Stimulated activated naive CD8-positive, alpha-beta T cell treated with anti-CD3 and anti-CD28 coated beads, Interleukin-15, Interleukin-2, amounts not matched to agents 100 ng/mL and 50 ng/mL, for 24 hours (primary cell): ENCODE measurements around the gene TTC6.

Experiments used
- H3K27ac Mint-ChIP-seq: one replicate; pipeline ENCODE4 v1.8.0; 2021; ENCODE audit warnings: mild to moderate bottlenecking, mixed read lengths
- H3K27me3 Mint-ChIP-seq: one replicate; pipeline ENCODE4 v1.8.0; 2021; ENCODE audit warnings: mixed read lengths
- H3K36me3 Mint-ChIP-seq: one replicate; pipeline ENCODE4 v1.8.0; 2021; ENCODE audit warnings: low read depth, mixed read lengths
- H3K4me1 Mint-ChIP-seq: one replicate; pipeline ENCODE4 v1.8.0; 2021; ENCODE audit warnings: low read depth, mixed read lengths
- H3K4me3 Mint-ChIP-seq: one replicate; pipeline ENCODE4 v1.8.0; 2021; ENCODE audit warnings: mild to moderate bottlenecking, mixed read lengths
- H3K9me3 Mint-ChIP-seq: one replicate; pipeline ENCODE4 v1.8.0; 2021; ENCODE audit warnings: mixed read lengths

TTC6 gene

GRCh38 chr14:37622231-37622923 is 26.9 kb downstream of the TTC6 start:
- Mint-ChIP-seq H3K4me1 (no peaks in the 10 kb centered on the region), H3K27ac (no peak overlapping the region), H3K27me3 (peaks cover 37% of the 10 kb centered on the region), H3K36me3 (no peaks in the 10 kb centered on the region), H3K9me3 (peaks cover 6% of the 10 kb centered on the region), H3K4me3 (no peak overlapping the region)

DNA sequence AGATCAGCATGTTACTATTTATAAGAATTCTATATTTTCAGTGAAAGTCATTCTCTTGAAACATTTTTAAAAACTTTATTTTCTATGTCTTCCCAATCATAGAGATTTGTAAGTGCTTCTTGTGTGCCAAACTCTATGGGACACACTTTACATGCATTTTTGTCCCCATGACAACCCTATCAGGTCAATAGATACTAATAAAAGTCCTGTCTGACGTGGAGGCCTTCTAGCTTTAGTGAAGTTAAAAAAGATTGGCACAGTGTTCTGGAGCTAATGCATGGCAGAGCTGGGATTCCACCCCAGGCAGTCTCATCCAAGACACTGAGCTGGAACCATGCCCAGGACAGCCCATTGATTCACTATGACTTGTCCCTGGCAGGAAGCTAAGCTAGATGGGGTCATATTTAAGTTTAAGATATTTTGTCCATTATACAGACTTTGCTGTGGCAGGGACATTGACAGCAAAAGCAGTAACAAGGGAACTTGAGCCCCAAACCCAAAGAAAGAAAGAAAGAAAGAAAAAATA is 28.1 kb downstream of the TTC6 start:
- no peak overlapping the region for H3K27ac Mint-ChIP-seq

DNA sequence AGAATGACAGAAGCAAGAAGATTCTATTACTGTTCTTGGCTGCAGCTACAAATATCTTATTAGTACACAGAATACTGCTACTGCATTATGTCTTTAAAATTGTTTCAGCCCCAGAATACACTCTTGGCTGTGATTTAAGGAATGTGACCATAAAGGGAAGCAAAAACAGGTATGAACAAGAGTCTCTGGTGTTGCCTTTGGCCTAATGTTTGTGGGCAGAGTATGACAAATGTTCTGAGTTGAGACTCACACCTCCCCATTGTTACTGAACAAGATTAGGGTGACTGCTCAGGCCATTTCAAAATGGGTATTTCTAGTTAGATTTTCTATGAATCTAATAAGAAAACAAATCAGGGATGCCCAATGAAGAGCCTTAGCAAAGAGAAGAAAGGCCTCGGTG is 28.5 kb downstream of the TTC6 start:
- peaks cover 2% of the 10 kb centered on the region for H3K9me3 Mint-ChIP-seq
- H3K4me1 Mint-ChIP-seq: no peaks in the 10 kb centered on the region
- H3K27me3 Mint-ChIP-seq: peaks cover 37% of the 10 kb centered on the region
- H3K4me3 Mint-ChIP-seq: no peak overlapping the region
- no peak overlapping the region for H3K27ac Mint-ChIP-seq
- H3K36me3 Mint-ChIP-seq: no peaks in the 10 kb centered on the region

More for the DNA sequence above, 28.1 kb downstream of the TTC6 start:
- no peaks in the 10 kb centered on the region for H3K4me1 Mint-ChIP-seq
- H3K4me3 Mint-ChIP-seq: no peak overlapping the region
- H3K27me3 Mint-ChIP-seq: peaks cover 37% of the 10 kb centered on the region
- H3K9me3 Mint-ChIP-seq: peaks cover 6% of the 10 kb centered on the region
- H3K36me3 Mint-ChIP-seq: no peaks in the 10 kb centered on the region

GRCh38 chr14:37625597-37626595 is 30.5 kb downstream of the TTC6 start:
- Mint-ChIP-seq H3K27ac (no peak overlapping the region), H3K36me3 (no peaks in the 10 kb centered on the region), H3K9me3 (peaks cover 6% of the 10 kb centered on the region), H3K4me3 (no peak overlapping the region), H3K27me3 (peaks cover 30% of the 10 kb centered on the region), H3K4me1 (no peaks in the 10 kb centered on the region)

DNA sequence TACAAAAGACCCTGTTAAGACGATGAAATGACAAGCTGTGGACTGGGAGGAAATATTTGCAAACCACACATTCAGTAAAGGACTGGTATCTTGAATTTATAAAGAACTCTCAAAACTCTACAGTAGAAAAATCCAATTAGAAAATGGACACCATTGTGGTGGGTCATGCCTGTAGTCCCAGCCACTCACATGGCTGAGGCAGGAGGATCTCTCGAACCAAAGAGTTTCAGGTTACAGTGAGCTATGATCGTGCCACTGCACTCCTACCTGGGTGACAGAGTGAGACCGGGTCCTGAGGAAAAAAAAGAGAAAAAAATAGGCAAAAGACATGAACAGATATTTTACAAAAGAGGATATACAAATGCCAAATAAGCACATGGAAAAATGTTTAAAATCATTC is 41.9 kb downstream of the TTC6 start:
- H3K27me3 Mint-ChIP-seq: peaks cover 5% of the 10 kb centered on the region
- peaks cover 10% of the 10 kb centered on the region for H3K9me3 Mint-ChIP-seq
- H3K27ac Mint-ChIP-seq: no peak overlapping the region
- H3K4me3 Mint-ChIP-seq: no peak overlapping the region
- no peaks in the 10 kb centered on the region for H3K36me3 Mint-ChIP-seq
- H3K4me1 Mint-ChIP-seq: no peaks in the 10 kb centered on the region

- peaks cover 10% of the 10 kb centered on the region for H3K9me3 Mint-ChIP-seq
- no peak overlapping the region for H3K27ac Mint-ChIP-seq
- H3K36me3 Mint-ChIP-seq: no peaks in the 10 kb centered on the region
- H3K4me3 Mint-ChIP-seq: no peak overlapping the region
- no peaks in the 10 kb centered on the region for H3K4me1 Mint-ChIP-seq
- peaks cover 5% of the 10 kb centered on the region for H3K27me3 Mint-ChIP-seq
These were observed 43.2 kb downstream of the TTC6 start for GRCh38 chr14:37638599-37638998.

DNA sequence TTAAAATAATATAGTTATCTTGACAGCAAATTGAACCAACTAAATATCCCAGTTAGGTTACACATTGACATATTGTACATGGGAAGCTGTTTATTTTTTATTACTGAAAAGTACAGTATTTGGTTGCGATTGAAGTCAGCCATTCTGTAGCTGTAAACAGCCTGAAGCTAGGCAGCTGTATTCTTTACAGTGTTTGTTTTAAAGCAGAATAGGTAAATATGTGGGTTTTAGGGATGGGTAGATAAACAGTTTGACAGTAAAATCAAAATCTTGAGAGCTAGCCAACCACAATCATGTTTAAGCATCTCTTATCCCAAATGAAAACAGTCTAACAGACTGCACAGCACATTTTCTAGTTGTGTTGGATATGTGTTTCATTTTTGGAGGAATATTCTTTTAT is 45.7 kb downstream of the TTC6 start:
- H3K27ac Mint-ChIP-seq: no peak overlapping the region
- no peaks in the 10 kb centered on the region for H3K9me3 Mint-ChIP-seq
- H3K36me3 Mint-ChIP-seq: no peaks in the 10 kb centered on the region
- H3K4me3 Mint-ChIP-seq: no peak overlapping the region
- no peaks in the 10 kb centered on the region for H3K4me1 Mint-ChIP-seq
- H3K27me3 Mint-ChIP-seq: no peaks in the 10 kb centered on the region

DNA sequence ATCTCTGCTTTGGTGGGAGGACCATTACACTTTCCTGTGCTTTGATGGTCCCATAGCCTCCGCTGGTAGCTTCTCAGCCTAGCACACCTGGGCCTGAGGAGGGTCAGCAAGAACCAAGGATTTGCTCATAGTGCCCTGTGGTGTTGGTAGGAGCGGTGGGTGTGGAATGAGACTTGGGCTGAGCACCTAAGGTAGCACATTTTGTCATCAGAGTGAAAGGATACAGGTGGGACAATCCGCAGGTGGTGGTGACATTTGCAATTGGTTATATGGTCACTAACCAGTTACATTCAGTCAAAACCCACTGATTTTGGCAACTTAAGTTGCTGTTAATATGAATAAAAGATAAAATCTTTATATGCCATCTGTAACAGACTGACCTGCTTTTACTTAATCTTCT is 46.7 kb downstream of the TTC6 start:
- Mint-ChIP-seq H3K4me1 (no peaks in the 10 kb centered on the region), H3K27me3 (no peaks in the 10 kb centered on the region), H3K9me3 (no peaks in the 10 kb centered on the region), H3K4me3 (no peak overlapping the region), H3K27ac (no peak overlapping the region), H3K36me3 (no peaks in the 10 kb centered on the region)

GRCh38 chr14:37643701-37644100 is 48.3 kb downstream of the TTC6 start:
- Mint-ChIP-seq H3K4me3 (no peak overlapping the region), H3K36me3 (no peaks in the 10 kb centered on the region), H3K4me1 (no peaks in the 10 kb centered on the region), H3K27me3 (no peaks in the 10 kb centered on the region), H3K27ac (no peak overlapping the region), H3K9me3 (no peaks in the 10 kb centered on the region)
